GM11168 (cell line): ENCODE data around the gene TRAIP.
"Not testable (repeated sequence)": the region's sequence is repeated elsewhere in the genome, so short reads cannot be mapped to it uniquely, and the experiment has no call there.

ENCODE experiments used
- in situ Hi-C: fragments of 300-500 bp; cut with MboI; formaldehyde crosslinking; loops from one replicate; pipeline ENCODE4 v1.12.0; 2022; ENCODE audit warnings: low sequenced_read_pairs; ENCODE audit not compliant: unreplicated experiment

TRAIP gene

DNA sequence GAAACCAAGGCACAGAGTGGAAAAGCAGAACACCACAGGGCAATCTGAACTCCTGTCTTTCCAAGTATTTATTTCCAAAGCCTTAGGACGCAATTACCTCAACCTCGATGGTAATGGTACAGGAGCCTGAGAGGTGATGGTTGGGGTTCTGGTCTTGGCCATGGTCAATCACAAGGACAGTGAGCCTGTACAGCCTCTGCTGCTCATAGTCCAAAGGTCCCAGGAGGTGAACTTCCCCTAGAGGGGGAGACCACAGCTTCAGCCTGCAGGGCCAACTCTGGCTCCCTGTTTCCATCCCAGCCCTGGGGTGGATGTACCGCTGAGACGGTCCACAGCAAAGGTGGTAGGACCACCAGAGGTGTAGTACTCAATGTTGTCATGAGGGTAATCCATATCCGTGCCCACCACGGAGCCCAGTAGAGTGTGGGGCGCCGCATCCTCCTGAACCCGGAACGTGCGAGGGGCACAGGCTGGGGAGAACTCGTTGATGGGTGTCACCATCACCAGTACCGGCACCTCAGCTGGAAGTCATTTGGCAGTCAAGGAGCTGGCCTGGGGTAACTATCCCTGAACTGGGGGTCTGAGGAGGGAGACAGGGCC is 62.8 kb downstream of the TRAIP start:
- in situ Hi-C loops = no loop called here

DNA sequence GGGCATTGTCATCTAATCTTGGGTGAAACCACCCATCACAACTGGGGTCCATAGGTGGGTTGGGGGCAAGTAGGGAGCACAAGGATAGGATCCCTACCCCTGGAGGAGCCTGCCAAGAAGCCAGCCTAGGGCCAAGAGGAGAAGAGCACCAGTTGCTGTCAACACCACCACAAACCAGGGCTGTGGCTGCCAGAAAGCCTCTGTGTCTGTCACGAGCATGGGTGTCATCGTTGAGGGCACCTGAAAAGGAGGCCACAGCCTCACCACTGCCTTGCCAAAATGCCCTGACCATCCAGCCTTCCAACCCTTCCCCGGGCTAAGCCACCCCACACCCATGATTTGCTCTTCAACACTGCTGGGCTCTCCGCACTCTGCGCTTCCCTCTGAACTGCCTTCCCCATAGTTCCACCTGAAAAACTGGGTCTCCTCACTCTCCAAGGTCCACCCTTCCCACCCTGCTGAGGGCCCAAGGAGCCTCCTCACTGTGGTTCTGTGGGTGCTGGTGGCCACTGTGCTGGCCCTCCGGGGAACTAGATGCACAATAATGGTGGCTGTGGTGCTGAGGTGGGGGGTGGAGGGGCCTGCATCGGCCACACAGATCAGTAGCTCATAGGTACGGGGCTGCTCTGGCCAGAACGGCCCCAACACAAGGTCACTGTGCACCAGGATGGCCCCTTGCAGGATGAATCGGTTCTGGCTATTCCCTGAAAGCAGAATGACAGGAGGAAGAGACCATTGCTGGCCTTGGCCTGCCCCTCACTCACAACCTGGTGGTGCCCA is 63.8 kb downstream of the TRAIP start:
- in situ Hi-C loops = no loop called here

DNA sequence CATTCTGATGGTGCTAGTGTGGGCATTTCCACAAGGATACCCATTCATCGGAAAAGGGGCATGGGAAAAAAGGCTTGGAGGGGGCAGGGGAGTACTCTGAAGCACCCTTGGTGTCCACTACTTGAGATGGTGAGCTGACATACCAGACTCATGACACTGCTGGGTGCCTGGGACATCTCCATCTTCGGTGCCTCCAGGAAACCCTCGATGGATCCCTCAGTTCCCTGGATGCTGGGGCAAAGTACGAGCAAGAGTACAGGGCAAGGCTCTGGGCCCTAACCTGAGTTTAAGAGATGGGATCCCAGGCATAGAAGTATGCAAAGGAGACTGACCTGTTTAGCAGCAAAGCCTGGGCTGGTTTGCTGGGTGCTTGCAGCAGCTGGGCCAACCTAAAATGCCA is 64.8 kb downstream of the TRAIP start:
- in situ Hi-C loops = no loop called here

DNA sequence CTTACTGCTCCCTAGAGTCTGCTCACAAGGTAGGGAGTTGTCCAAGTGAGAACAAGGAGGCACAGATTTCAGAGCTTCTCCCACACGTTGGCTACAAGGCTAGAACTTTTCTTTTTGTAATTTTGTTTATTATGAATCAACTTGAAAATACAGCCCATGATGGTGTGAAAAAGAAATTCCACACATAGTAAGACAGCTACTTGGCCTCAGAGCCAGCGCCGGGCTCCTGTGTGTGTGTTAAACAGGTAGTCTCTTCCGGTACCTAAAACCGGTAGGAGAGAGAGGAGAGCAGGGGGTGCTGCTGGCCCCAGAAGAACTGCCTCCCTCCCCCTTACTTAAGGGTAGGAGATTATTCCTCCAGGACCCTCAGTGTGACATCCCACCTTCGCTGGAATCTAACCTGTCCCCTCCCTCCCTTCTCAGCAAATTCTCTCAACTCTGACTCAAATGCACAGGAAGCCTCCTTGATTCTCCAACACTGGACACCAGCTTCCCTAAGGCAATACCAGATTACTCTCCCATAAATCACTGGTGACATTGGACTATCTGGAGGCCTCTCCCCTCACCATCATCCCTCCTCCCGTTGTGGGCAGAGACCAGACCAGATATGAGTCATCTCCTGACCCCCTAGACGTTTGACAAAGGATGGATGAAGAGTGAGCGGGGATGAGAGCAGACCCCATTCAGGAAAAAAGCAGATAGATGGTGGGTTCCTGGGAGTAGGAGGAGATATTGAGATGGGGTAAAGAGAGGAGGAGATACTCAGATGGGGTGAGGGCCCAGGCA is 65.5 kb downstream of the TRAIP start:
- in situ Hi-C loops = no loop called here

DNA sequence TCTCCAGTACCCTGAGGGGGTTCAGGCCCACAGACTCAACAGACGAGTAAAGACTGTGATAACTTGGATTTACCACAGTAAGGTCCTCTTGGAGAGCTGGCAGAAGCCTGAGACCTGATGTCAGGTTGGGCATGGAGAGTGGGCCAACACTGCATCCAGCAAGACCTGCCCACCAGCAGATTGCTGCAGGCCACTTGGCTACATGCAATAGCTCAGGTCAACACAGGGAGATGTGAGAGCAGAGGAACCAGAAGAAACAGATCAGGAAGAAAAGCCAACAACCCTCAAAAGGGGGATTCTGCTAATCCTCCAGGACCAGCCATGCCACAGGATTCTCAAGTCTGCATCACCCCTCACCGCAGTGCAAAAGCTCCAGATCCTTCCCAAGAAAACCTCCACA is 68.3 kb downstream of the TRAIP start:
- in situ Hi-C loops = no loop called here

DNA sequence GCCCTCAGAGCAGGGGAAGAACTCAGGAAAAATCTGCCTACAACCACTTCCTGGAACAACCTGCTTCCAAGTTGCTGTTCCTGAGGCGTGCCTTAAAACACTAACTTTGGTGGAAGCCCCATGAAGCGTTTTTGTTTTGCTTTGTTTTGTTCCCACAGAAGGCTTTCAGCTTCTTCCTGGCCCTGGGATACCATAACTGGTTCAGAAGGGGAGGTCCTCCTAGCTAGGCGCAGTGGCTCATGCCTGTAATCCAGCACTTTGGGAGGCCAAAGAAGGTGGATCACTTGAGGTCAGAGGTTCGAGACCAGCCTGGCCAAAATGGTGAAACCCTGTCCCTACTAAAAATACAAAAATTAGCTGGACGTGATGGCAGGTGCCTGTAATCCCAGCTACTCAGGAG is 68.8 kb downstream of the TRAIP start:
- in situ Hi-C loops = no loop called here

DNA sequence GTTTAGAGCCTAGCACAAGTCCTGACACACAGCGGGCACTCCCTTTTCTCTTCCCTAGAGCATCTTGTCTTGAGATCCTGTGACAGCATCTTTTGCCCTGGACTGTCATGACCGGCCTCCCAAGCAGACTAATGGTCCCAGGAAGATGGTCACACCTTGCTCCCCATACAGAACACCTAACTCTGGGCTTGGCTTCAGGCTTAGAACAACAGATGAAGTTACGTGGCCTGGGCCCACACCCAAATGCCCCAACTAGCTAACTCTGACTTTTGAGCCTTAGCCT is 69.2 kb downstream of the TRAIP start:
- in situ Hi-C loops = no loop called here

DNA sequence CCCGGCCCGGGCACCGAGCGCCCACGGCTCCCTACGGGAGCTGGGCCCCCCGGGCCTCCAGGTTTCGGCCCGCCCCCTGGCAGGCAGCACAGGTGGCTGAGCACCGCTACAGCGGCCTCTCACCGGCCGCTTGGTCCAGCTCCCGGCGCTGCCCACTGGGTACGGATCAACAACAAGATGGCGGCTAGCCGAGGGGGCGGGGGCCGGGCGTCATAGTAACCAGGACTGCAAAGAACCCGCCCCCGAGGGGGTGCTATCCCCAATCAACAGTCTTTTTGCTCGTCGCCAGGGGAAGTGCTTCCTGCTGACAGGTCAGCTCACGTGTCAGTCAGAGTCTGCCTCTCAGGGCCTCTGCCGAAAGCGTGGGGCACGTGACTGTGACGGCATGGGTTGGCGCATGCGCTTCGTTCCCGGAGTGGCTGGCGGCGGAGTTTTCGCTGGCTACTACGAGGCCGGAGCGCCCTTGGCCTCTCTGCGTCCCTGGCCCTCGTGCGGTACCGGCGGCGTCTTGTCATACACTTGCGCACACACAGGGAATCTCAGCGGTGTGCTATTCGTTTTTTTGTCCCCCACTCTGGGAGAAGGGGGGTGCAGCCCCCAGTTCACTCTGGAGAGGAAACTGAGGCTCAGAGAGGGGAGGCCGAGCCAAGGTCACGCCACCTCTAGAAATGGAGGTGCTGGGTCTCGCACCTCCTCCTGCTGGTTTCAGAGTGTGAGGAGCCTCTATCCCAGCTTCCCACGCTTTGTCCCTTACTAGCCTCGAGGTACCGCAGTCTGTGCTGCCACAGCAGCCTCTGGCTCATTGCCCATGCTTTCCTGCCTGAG is 69.8 kb downstream of the TRAIP start, which contains the start of gene IP6K1:
Gene IP6K1 (minus strand): TSS at position 186 of the 825 bp plus-strand sequence. CDS start 38,502 bp downstream, outside the sequence.
- in situ Hi-C loops = no loop called here

DNA sequence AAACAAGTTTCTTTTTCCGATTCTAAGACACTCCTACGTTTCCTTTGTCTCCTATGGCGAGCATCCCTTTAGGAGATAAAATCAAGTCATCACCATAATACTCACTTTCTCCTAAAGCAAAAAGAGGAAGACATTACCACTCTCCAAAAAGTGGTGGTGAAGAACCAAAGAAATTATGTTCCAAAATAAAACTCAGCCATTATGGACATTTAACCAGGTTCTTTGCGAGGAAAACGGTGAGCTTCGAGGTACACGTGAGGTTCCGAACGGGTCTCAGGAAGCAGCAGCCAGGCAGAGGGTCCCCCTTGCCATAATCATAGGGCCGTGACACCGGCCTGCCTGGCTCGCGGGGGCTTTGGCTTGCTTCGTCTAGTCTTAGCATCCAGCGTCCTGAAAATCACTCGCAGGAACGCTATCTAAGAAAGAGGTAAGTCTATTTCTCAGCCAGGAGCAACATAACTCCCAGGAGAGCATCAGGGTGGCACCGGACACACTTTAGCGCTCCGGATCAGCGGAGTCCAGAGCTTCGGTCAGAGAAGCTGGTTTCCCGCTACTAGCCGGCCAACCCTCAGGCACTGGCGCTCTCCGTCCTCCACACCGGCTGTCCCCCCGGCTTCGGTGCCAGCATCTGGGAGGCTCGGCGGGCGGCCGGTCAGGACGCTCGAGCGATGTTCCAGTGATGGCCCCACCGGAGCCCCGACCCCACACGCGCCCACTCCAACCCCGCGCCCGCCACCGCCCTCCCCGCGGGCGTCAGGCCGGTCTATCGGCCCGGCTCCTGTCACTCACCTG is 70.6 kb downstream of the TRAIP start:
- in situ Hi-C loops = no loop called here

DNA sequence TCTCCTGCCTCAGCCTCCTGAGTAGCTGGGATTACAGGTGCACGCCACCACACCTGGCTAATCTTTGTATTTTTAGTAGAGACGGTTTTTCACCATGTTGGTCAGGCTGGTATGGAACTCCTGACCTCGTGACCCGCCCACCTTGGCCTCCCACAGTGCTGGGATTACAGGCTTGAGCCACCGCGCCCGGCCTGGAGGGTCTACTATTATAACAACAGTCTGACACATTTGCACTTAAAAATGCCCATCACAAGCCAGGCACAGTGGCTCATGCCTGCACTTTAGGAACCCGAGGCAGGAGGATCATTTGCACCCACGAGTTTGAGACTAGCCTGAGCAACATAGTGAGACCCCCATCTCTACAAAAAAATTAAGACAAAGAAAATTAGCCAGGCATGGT is 74.1 kb downstream of the TRAIP start:
- in situ Hi-C loops = not testable (repeated sequence)

DNA sequence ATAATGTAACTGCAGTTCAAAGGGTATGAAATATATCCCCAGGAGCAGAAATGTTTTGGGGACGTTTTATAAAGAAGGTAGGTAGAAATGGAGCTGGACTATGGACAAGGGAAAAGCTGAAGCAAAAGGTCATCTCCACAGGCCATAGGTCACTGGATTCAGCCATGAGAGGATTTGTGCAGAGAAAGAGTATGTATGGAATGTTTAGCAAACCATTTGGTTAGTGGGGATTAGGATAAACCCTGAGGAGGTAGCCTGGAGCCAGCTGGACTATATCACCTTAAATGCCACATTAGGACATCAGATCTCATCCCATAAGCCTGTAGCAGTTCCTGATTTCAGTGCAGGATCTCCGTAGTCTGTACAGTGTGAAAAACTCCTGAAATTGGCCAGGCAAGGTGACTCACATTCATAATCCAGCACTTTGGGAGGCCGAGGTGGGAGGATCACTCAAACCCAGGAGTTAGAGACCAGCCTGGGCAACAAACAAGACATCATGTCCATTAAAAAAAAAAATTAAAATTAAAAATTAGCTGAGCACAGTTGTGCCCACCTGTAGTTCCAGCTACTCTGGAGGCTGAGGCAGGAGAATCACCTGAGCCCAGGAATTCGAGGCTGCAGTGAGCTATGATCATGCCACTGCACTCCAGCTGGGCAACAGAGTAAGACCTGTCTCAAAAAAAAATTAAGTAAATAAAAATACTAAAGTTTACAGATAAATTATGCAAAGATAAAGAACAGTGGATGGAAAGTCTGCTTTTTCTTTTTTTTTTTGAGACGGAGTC is 74.8 kb downstream of the TRAIP start:
- in situ Hi-C loops = no loop called here

DNA sequence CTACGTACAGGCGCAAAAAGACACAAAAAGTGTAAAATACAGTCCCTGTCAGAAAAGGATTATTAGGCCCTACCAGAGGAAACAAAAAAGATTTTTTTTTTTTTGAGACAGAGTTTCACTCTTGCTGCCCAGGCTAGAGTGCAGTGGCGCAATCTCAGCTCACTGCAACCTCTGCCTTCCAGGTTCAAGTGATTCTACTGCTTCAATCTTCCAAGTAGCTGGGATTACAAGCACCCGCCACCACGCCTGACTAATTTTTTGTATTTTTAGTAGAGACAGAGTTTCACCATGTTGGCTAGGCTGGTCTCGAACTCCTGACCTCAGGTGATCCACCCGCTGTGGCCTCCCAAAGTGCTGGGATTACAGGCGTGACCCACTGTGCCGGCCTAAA is 75.4 kb downstream of the TRAIP start:
- in situ Hi-C loops = not testable (repeated sequence)

DNA sequence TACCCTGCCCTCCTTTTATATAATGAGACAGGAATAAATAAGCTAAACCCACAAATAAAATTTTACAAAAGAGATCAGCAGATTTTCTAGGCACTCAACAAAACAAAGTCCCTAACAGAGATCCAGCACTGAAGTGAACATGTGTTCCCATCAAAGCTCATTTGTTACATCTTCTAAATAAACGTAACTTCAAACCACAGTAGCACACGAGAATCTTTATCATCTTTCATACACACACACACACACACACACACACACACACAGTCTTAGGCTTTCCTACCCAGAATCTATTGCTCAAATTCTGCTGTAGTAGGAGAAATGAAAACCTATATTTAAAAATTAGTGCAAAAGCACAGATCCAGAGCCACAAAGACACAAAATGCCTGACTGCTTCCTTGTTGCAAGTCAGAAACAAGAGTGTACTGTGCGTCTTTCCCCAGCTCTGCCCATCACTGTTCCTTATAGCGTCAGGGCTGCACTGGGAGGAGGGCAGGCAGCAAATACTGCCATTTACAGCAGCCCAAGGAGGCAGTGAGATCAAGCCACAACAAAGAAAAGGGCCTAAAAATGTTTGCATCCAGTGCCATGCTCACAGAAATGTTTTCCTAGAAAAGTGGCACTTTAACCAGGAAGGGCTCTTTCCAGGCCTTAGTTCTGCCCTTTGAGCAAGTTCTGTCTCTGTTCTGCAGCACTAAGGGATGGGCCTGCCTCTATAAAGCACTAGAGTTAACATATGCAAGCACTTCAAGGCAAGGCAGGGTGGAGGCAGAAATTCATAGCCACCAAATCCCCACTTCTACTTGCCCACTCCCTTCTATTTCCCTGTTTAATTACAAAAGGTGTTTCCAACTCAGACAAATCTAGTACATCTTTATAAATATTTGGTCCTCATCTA is 76.0 kb downstream of the TRAIP start:
- in situ Hi-C loops = no loop called here

DNA sequence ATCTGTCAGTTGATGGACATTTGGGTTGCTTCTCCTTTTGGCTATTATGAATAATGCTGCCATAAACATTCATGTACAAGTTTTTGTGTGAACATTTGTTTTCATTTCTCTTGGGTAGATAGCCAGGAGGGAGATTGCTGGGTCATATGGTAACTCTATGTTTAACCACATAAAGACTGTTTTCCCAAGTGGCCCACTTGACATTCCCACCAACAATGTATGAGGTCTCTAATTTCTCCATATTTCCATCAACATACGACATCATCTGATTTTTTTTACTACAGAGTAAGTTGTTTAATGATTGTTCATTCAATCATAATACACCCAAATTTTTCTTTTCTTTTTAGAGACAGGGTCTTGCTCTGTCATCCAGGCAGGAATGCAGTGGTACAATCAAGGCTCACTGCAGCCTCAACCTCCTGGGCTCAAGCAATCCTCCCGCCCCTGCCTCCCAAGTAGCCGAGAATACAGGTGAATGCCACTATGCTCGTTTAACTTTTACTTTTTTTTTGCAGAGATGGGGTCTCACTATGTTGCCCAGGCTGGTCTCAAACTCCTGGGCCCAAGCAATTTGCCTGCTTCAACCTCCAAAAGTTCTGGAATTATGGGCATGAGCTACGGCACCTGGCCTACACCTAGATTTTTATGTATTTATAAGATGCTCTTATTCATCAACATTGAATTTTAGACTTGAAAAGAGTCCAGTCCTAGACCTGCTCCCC is 76.8 kb downstream of the TRAIP start:
- in situ Hi-C loops = no loop called here
